GM13977 (cell line): Measurements from ENCODE around the gene BATF3.
"Not testable (repeated sequence)": the region's sequence is repeated elsewhere in the genome, so short reads cannot be mapped to it uniquely, and the experiment has no call there.

Experiments used
- DNase-seq: peaks from one replicate; pipeline ENCODE4 v3.0.0; 2012; ENCODE audit warnings: low spot score
- in situ Hi-C: fragments of 300-500 bp; cut with MboI; formaldehyde crosslinking; loops from one replicate; pipeline ENCODE4 v1.12.0; 2022; ENCODE audit warnings: low sequenced_read_pairs, low pct_unique_long_range_greater_than_20kb, mixed read lengths, inconsistent platforms; ENCODE audit not compliant: unreplicated experiment
- TF ChIP-seq, protein P1 (sequence below): IDR thresholded peaks from 2 replicates; pipeline ENCODE4 v1.5.1; 2012; ENCODE audit warnings: mild to moderate bottlenecking, control low read depth; ENCODE audit not compliant: insufficient read depth; ENCODE audit errors: extremely low read depth, missing control alignments

BATF3 gene

DNA sequence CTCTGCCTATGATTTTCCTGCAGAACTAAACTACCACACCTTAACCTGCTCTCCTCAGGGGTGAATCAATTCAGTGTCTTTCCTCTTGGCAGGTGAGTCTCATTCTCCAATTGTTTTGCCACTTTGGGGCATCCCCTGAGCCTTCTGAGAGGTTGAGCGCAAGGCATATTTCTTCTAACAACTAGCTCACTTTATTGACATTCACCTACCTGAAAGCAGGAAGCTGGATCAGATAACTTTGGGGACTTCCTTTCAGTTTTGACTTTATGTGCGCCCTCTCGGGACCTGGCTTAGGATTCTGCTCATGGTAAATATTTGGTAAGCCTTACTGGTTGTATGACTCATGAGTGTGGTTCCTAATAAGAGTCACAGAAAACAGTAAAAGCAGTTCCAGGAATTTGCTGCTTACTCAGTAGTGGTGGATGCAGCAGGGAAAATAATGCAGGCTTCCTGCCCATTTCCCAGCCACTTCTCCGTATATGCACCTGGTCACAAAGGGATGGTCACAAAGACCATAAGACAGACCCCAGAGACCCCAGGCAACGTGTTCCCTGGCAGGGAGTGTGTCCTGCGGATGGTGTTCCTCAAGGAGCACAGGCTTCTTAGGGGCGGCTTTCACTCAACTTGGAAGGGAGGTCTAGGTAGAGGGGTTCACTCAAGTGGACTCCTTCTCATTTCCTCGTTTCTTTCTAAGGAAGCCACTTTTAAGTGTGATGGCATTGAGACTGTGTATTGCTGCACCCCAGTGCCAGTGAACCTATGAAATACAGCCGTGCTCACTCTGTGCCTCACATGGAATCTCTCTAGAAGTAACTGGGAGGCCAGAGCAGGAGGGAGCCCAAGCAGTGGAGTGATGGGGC, 22.0 kb upstream of the BATF3 start:
- in situ Hi-C loops, result no loop called here
- DNase-seq, result no peak
- TF ChIP-seq, protein P1, sequence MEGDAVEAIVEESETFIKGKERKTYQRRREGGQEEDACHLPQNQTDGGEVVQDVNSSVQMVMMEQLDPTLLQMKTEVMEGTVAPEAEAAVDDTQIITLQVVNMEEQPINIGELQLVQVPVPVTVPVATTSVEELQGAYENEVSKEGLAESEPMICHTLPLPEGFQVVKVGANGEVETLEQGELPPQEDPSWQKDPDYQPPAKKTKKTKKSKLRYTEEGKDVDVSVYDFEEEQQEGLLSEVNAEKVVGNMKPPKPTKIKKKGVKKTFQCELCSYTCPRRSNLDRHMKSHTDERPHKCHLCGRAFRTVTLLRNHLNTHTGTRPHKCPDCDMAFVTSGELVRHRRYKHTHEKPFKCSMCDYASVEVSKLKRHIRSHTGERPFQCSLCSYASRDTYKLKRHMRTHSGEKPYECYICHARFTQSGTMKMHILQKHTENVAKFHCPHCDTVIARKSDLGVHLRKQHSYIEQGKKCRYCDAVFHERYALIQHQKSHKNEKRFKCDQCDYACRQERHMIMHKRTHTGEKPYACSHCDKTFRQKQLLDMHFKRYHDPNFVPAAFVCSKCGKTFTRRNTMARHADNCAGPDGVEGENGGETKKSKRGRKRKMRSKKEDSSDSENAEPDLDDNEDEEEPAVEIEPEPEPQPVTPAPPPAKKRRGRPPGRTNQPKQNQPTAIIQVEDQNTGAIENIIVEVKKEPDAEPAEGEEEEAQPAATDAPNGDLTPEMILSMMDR, result no peak

DNA sequence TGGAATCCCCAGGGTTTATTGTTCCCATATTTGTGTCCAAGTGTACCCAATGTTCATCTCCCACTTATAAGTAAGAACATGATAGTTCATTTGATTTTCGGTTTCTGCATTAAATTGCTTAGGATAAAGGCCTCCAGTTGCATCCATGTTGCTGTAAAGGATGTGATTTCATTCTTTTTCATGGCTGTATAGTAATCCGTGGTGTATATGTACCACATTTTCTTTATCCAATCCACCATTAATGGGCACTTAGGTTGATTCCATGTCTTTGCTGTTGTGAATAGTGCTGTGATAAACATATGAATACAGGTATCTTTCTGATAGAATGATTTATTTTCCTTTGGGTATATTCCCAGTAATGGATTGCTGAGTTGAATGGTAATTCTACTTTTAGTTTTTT, 20.0 kb upstream of the BATF3 start:
- DNase-seq, result no peak
- TF ChIP-seq, protein P1, result no peak
- in situ Hi-C loops, result no loop called here

DNA sequence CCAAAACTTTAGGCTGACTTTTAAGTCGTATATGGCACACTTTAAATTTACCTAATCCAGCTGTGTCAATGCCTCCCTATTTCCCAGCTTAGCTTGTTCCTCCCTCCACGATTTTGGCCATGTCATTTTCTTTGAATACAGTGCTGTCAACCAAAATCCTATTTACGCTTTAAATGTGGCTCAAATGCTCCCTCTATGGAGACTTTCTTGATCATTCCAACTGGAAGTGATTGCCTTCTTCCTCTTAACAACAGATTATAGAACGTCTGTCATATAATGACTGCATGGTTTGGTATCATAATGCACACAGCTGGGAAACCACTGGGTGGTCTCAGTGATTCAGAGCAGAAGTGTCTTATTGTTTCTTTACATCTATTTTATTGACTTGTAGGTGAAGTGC, 18.9 kb upstream of the BATF3 start:
- in situ Hi-C loops, result no loop called here
- no peak for DNase-seq
- TF ChIP-seq, protein P1, result no peak

DNA sequence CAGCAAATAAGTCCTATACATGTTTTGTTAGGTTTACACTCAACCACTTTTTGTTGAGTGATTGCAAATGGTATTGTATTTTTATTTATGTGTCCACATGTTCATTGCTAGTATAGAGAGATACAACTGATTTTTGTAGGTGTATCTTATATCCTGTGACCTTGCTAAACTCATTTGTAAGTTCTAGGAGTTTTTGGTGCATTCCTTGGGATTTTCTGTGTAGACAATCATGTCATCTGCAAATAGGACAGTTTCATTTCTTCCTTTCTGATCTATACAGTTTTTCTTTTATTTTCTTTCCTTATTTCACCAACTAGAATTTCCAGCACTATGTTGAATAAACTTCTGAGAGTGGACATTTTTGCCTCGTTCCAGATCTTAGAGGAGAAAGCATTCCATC, 16.5 kb upstream of the BATF3 start:
- no peak for DNase-seq
- TF ChIP-seq, protein P1, result no peak
- in situ Hi-C loops, result no loop called here

DNA sequence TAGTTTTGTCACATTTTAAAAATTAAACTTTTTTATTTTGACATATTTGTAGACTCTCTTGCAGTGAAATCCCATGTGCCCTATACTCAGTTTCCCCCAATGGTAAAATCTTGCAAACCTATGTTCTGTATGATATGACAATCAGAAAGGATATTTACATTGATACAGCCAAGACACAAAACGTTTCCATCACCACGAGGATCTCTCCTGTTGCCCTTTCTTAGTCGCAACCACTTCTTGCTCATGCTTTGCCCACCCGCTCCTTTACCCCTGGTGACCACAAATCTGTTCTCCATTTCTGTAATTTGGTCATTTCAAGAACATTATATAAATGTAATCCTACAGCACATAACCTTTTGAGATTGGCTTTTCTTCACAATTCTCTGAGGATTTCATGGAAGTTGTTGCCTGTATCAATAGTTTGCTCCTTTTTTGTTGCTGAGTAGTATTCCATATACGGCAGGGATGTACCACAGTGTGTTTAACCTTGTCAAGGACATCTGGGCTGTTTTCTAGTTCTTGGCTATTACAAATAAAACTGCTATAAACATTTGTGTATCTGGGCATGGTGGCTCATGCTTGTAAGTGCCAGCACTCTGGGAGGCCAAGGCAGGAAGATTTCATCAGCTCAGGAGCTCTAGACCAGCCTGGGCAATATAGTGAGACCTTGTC, 14.0 kb upstream of the BATF3 start:
- DNase-seq, result no peak
- in situ Hi-C loops, result no loop called here
- TF ChIP-seq, protein P1, result no peak

DNA sequence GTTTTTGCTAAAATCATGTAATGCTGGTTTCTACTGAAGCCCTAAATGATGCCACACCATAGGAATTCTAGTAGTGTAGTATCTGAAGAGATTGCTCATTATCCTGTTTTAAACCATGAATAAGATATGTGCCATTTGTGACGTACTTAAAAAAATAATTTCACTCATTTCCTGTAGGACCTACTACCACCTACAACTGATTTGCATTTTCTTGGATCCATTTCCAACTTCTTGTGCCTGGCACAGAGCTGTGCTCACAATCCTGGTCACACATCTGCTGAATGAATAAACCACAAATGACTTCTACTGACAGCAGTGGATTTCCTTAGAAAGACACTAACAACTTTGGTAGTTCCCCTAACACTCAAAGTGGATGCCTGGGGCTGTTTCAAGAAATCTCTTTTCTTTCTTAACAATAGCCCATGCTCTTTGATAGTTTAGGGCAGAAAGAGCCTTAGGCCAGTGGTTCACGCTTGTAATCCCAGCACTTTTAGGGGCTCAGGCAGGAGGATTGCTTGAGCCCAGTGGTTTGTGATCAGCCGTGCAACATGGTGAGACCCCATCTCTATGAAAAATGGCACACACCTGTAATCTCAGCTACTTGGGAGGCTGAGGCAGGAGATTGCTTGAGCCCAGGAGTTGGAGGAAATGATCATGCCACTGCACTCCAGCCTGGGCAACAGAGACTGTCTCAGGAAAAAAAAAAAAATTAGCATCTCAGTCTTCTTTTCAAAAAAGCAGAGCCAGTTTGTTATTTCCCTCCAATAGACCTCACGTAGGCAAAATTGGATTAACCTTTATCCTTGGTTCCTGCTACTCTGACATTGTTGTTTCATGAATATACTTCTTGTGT, 13.0 kb upstream of the BATF3 start:
- no peak for DNase-seq
- in situ Hi-C loops, result no loop called here
- TF ChIP-seq, protein P1, result no peak

DNA sequence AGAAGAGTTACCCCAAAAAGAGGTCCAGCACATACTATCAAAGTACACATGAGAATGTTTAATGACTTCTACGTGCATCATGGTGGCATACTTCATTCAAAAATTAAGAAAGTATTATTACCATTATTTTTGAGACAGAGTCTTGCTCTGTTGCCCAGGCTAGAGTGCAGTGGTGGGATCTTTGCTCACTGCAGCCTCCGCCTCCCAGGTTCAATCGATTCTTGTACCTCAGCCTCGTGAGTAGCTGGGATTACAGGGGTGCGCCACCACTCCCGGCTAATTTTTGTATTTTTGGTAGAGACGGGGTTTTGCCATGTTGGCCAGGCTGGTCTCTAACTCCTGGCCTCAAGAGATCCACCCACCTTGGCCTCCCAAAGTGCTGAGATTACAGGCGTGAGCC, 12.3 kb upstream of the BATF3 start:
- DNase-seq, in situ Hi-C loops: not testable (repeated sequence)
